Fibroblast of villous mesenchyme (primary cell): ENCODE results near the gene CHST12. TPM values are rescaled to one million over a fixed set of nuclear protein-coding genes. Genes with fewer than 3 reads are reported as not detected.

Experiments
- DNase-seq: peaks from one replicate; pipeline ENCODE4 v3.0.0-alpha.2; 2010; ENCODE audit warnings: low read depth
- H3K4me3 ChIP-seq: 2 replicates; pipeline ENCODE4 v1.5.1; 2011; ENCODE audit warnings: low read depth, mild to moderate bottlenecking, low read length
- CTCF ChIP-seq: IDR thresholded peaks from 2 replicates; pipeline ENCODE4 v1.5.1; 2012; ENCODE audit warnings: low read depth, mild to moderate bottlenecking, low read length; ENCODE audit not compliant: insufficient read depth
- total RNA-seq: library from RNA; depleted of rRNA; stranded (reverse); fragments of >200 nt; gene quantifications from 2 replicates; pipeline ENCODE4 v1.2.3, GENCODE V29; 2012

The CHST12 gene
- total RNA-seq, 1 donor: 3.5 TPM

DNA sequence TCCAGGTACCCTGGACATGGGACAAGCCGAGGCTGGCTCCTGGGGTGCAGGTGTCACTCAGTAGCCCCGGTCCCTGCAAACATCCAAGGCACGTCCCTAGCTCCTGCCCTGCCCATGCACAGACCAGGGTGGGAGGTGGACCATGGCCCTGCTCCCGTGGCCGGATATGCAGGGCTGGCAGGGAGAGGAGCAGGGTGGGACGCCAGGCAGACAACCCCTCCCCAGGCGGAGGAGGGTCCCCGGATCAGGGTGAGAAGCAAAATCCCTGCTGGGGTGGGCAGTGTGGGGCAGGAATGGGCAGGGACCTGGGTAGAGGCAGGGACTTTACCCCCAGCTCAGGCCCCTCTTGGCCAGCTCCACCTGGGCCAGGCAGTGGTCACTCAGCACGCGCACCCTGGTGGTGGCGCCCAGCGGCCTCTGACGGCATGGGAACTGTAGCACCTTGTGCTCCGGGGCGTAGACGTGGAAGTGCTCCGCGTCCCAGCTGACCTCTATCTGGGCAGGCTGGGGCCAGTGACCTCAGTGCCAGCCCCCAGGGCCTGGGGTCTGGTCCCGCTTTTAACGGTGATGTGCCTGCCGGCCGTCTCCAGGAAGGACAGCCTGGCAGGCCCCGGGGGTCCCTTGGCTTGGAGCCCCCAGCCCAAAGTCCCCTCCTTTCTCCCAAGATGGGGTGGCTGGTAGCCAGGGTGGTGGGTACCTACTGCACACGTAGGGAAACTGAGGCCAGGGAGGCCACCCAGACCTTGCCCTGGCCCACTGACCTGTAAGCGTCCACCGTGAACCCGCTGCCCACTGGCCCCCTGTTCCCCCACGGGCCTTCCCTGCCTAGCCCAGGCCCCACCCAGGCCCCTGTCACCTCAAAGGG, 71.6 kb downstream of the CHST12 start:
- no peak for DNase-seq
- no peak for TF ChIP-seq CTCF
- H3K4me3 ChIP-seq: no peak overlapping the region

- no peak overlapping the region for H3K4me3 ChIP-seq
- no peak for TF ChIP-seq CTCF
- no peak for DNase-seq
Observed at GRCh38 chr7:2475678-2476015, 72.2 kb downstream of the CHST12 start.

GRCh38 chr7:2476298-2476697, 72.9 kb downstream of the CHST12 start, which contains the start of gene GRIFIN:
Gene GRIFIN (minus strand): TSS chr7:2476398. CDS start chr7:2476383, 15 bp downstream.
- no peak for TF ChIP-seq CTCF
- H3K4me3 ChIP-seq: no peak within 1 kb of the TSS
- no peak for DNase-seq

- H3K4me3 ChIP-seq: no peak overlapping the region
- DNase-seq: no peak
- TF ChIP-seq CTCF: no peak
Observed at GRCh38 chr7:2476776-2477446, 73.5 kb downstream of the CHST12 start.

- peak; percentile 83 for TF ChIP-seq CTCF
- peak; percentile 46 for DNase-seq
- no peak overlapping the region for H3K4me3 ChIP-seq
Observed at GRCh38 chr7:2477447-2478398, 74.3 kb downstream of the CHST12 start.

GRCh38 chr7:2478399-2478785, 75.0 kb downstream of the CHST12 start:
- TF ChIP-seq CTCF: no peak
- no peak for DNase-seq
- H3K4me3 ChIP-seq: no peak overlapping the region
